Cerebellar nuclear complex (tissue), 1 donor: ENCODE measurements around the gene ISYNA1.

Experiments
- DNase-seq, 2 experiments: peaks; one replicate each; lab custom pipeline; 2025; lab: John Stamatoyannopoulos, UW

Gene ISYNA1

GRCh38 chr19:18437491-18438330, at the start of gene ISYNA1:
ISYNA1 (minus strand) TSS chr19:18438133; CDS start chr19:18437979, 154 bp downstream.
- DNase-seq, result no peak

DNA sequence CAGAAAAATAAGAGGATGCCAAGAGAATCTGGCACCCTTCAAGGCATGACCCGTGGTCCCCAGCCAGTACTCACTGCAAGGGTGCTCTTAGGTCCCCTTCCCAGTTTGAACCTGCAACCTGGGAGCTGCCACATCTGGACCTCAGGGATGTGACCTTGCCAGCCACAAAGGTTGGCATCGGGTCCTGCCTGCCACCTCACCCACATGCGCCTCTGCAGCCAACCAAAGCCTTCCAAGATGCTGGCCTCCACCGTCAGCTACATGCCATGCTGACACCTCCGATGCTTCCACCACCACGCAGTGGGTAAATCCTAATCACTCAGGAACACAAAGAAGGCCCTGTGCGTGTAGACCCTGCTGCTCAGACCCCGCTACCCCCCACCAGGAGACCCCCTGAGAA, 48.8 kb upstream of the ISYNA1 start:
- DNase-seq, result no peak

- no peak for DNase-seq
These were observed 47.1 kb upstream of the ISYNA1 start for GRCh38 chr19:18484992-18485391.

DNA sequence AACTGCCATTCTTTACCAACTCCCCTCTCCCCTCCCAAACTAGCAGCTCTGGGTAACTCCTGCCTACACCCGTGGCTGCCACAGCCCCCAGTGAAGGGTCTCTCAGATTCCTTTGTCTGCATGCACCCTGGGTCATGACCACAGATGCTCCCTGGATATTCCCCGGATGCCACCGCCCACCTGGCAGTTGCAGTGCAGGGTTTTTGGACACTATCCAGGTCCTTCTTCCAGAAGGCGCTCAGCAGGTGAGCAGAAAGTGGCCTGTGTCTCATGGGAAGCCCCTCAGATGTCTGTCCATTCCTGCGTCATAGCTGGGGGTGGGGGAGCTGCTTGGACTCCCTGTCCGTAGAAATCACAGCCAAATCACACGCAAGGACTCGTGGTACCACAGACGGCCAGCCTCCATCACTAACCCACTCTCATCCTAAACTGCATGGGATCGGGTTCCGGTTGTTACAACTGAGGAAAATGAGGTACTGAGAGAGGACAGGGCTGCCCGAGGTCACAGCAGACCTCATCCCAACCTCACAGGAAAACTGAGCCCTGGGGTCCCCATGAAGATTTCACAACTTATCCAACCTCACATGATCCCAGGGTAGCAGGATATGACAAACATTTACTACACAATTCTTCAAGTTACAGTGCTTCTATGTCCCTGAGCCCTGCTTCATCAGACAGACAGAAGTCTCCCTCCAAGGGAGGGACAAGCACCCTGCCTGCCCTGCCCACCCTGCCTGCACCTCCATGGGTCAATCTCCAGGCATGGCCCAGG, 45.4 kb upstream of the ISYNA1 start:
- DNase-seq, result no peak

DNA sequence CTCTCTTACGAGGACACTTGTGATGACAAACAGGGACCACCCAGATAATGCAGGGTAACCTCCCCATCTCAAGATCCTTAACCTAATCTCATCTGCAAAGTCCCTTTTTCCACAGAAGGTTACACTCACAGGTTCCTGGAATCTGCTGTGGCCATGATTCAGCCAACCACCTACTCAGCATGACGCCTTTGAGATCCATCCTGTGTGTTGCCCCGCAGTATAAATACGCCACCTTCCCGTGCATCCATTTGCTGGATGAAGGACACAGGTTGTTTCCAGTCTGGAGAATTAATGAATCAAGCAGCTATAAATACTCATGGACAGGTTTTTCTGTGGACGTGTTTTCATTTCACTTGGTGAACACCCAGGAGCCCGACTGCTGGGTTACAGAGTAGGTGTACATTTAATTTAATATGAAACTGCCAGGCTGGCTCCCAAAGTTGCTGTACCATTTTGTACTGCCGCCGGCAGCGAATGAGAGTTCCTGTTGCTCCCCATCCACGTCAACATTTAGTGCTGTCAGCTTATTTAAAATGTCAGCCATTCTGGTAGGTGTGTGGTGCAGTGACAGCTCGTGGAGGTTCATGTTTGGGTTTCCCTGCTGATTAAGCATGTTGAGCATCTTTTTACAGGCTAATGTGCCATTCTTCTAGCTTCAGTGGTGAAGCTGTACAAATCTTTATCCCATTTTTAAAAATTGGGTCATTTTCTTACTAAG, 43.7 kb upstream of the ISYNA1 start:
- no peak for DNase-seq

- peak in 1 of 2 experiments; percentile 92 for DNase-seq
These were observed 42.2 kb upstream of the ISYNA1 start for GRCh38 chr19:18480006-18480691.

DNA sequence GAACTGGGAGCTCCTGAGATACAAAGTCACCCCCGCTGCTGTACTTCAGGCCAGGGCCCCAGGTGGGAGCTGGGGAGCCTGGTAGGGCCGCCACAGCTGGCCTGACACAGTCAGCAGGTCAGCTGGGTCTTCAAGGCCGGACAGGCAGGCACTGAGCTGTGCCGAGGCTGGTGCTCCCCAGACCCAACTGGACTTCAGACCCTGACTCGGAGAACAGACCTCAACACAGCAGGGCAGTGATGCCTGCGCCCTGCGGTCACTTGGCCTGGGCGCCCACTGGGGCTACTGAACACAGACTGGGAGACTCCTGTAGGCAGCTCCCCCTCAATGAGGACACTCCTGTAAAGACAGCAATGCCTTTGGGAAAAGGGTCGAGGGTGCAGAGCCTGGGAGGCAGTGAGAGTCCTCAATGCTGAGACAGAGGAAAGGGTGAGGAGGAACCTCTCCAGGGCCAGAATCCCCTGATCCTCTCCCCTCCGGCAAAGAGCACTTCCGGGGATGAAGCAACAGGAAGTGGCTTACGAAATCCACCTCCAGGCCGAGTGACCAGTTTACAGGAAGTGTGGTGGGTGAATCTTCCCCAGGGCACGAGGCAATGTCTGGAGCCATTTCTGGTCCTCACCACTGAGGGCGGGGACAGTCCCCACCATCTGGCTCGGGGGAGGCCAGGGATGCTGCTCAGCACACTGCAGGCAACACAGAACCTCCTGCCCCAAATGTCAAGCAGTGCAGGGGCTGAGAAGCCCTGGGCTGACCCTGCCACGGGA, 40.8 kb upstream of the ISYNA1 start:
- no peak for DNase-seq

DNA sequence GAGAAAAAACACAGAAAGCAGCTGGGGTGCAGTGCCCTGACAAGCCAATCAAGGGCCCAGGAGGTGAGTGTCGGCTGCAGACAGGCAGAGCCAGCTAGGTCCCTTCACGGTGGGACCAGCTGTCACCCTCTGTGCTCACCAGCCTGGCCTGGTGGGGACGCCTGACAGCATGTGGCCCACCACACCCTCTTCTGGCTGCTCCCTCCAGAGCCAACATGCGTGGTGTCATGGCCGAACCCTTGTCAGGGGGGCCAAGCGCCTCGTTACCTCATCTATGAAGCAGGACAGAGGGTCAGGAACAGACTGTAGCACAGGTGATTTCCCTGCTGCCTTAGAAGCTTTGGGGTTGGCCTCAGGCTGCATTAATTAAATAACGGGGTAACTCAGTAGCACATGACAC, 40.0 kb upstream of the ISYNA1 start:
- no peak for DNase-seq

DNA sequence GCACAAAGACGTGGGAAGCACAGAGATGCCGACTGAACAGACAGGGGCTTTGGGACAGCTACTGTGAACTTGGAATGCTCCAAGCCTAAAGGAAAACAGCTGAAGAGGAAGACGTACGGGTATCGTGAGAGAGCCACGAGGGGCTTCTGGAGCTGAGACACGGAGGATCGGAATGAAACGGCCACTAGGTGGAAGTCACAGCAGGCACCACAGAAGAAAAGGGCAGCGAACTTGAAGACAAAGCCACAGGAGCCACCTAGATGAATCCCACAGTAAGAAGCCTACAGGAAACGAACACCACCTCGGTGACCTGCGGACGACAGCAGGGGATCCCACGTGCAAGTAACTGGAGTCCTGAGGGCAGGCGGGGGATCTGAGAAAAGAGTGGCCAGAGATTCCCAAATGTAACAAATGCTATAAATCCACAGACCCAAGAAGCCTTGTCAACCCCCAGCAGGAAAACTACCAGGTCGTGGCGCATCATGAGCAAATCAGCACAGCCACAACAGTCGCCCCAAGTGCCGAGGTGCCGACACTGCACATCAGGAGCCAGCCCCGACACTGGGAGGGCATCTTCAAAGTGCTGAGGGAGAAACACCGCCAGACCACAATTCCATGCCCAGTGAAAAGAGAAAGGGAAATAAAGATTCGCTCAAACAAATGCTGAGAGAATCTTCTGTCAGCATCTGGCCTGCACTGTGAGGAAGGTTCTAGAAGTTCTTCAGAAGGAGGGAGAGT, 39.3 kb upstream of the ISYNA1 start:
- no peak for DNase-seq

DNA sequence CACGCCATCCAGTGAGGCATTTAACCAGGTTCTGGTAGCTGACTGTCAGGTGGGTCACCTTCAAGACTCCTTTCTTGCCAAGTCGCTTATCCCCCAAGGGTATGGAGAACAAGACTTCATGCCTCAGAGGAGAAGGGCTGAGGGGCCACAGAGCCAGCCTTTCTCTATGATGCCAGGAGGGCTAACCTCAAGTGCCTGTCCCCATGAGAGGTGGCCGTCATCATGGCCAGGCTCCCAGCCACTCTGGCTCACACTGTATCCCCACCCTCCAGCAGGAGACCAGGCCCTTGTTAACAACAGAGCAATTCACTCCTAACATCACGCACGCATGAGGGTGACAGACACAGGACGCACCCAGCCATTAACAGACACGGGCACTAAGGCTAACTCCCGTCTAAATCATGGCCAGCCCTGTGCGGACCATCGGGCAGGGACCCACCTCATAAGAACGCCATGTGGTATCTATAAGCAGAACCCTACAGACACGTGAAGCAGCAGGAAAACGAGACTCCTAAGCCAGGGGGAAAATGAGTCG, 38.6 kb upstream of the ISYNA1 start:
- no peak for DNase-seq

DNA sequence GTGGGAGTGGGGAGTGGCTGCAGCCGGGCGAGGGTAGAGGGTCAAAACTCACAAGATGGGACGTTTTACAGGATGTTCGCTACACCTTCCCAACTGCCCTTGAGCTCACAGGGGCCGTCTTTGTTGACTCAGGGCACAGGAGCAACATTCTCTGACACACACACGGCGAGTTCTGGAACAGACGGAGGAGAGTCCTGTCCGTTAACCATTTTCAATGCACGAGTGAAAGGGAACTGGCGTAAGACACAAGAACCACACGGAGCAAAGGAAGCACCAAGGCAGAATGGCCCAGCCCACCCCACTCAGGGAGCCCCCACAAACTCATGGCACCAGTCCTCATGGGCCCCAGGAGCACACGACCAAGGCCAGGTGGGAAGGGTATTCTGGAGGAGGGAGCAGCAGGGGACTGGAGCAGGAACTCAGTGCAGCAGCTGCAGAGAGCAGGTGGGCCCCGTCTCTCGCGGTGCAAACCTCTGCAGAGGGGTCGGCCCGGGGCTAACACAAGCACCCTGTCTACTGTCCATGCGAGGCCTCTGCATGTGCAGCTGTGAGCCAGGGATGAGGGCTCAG, 37.9 kb upstream of the ISYNA1 start:
- DNase-seq, result no peak

GRCh38 chr19:18475004-18475453, 37.1 kb upstream of the ISYNA1 start:
- DNase-seq, result no peak

- DNase-seq, result no peak
These were observed 36.5 kb upstream of the ISYNA1 start for GRCh38 chr19:18474366-18474887.

DNA sequence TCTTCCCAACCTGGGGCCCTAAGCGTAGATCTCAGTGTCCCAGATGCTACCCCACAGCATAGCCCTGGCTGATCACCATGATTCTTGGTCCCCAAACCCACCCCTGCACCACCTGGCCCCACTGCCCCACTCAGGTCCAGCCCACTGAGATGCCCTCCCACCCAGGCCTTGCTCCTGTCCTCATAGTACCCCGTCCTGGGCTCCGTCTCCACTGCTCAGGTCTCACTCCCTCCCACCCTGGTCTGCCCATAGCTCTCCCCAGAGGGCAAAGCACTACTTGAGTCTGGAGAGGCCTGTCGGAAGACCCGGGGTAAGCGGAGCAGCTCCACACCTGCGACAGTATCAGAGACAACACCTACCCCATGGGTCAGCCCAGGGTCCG, 35.8 kb upstream of the ISYNA1 start:
- no peak for DNase-seq

DNA sequence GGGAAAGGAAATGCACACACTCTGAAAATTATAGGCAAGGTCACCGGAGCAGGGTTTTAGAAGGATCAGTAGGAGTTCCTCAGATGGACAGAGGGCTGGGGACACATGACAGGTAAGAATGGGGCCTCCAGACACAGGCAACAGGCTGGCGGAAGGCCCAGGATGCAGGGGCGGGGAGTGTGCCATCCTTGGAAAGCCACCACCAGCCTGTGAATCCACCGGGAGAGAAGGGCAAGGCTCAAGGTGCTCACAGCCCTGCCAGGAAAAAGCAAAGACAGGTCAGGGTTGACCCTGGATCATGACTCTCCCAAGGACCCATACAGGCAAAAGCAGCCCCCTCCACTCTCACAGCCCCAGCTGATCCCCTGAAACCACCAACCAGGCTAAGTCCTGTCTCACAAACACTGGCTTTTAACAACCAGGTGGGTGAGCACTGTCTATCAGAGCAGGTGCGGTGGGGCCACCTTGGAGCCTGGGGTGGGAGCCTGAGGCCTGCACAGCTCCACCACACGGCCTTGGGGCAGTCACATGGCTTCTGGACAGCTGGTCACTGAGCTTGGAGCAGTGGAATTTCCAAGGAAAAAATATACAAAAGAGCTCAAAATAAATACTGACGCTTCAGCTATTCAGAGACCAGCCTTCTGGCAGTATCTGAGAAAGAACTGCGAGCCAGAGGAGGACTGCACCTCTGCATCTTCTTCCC, 35.2 kb upstream of the ISYNA1 start:
- peak in 1 of 2 experiments; percentile 9 for DNase-seq

- no peak for DNase-seq
These were observed 32.9 kb upstream of the ISYNA1 start for GRCh38 chr19:18470787-18471186.

DNA sequence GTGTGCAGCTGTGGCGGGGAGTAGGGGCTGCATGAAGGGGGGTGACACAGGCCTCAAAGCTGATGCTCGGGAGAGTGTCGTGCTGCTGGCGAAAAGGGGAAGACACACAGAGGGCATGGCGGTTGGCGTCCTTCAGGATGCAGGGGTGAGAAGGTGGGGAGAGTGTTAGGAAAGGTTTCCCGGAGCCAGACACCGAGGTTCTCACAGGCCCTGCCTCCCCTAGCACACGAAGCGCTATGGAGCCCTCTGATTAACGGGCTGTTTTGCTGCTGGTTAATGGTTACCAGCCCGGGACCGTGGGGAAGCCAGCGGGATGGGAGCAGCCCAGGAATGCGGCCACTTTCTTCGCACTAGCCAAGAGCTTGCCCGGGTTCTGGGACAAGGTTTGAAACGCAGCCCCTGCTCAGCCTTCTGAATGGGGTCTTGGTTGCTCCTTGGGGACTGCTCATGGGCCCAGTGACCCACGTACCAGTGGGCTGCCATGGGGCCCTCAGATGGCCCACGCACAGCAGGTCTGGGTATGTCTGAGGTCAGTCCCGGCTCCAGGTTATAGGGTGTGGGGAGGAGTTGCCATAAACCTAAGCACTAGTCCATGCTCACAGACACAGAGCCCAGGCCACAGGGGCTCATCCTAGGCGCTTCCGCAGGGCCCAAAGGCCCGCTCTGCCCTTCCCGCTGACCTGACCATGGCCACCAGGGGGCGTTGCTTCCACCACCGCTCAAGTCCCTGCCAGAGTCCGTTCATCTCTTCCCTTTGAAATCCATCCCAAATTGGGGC, 31.3 kb upstream of the ISYNA1 start:
- no peak for DNase-seq

DNA sequence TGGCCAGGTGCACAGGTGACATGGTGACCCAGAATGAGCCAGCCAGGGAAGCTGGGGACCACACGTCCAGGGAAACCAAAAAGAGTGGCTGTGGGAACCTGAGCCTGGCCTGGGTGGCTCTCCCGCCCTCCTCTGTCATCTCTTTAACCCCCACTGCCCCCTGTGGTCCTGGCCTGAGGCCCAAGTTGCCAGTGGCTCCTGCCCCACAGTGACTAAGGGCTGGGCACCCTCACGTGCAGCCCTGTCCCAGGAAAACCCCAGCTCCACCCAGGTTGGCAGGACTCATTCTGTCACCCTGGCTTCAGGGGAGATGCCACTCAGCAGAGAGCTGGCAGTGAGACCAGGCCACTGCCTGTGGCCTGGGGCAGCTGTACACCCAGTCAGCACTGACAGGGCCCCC, 30.6 kb upstream of the ISYNA1 start:
- DNase-seq, result no peak
